ENCODE results near the gene TM6SF1.

DNA sequence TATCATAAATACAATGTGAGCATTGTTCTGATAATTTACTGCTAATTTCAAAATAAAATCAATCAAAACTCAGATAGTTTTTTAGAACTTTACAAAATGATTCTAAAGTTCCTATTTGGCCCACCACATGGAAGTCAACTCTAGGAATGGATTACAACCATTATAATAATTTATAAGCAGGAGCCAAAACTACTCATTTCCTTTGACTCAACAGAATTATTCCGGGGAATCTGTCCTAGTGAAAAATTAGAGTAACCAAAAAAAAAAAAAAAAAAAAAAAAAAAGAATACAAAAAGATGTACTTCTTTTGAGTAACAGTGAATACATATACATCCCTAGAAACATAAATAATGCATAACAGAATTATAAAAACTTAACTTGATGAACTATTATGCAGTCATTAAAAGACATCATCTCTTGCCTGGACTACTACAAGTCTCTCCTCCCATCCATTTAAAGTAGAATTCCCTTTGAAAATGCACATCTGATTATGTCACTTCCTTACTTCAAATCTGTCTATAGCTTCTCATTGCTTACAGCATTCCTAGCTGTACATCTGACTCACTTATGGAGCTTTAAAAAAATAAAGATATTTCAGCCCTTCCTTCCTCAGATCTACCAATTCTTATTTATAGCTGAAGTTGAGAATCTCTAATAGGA, 56.8 kb downstream of the TM6SF1 start:
- TF ChIP-seq, protein P1, sequence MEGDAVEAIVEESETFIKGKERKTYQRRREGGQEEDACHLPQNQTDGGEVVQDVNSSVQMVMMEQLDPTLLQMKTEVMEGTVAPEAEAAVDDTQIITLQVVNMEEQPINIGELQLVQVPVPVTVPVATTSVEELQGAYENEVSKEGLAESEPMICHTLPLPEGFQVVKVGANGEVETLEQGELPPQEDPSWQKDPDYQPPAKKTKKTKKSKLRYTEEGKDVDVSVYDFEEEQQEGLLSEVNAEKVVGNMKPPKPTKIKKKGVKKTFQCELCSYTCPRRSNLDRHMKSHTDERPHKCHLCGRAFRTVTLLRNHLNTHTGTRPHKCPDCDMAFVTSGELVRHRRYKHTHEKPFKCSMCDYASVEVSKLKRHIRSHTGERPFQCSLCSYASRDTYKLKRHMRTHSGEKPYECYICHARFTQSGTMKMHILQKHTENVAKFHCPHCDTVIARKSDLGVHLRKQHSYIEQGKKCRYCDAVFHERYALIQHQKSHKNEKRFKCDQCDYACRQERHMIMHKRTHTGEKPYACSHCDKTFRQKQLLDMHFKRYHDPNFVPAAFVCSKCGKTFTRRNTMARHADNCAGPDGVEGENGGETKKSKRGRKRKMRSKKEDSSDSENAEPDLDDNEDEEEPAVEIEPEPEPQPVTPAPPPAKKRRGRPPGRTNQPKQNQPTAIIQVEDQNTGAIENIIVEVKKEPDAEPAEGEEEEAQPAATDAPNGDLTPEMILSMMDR (optimal IDR thresholded peaks at IDR 0.05 in 1 of 3, IDR thresholded peaks at IDR 0.05 in 1 of 3, conservative IDR thresholded peaks at IDR 0.05 in 1 of 3; ENCODE audit: extremely low read depth in 1 of 3, insufficient read depth in 2 of 3, low read length in 3 of 3): no peak
- TF ChIP-seq EZH2 (IDR thresholded peaks at IDR 0.05; ENCODE audit: low read length): no peak
